Memory B cell (primary cell): Measurements from ENCODE around the gene KMT2A.

ENCODE experiments used
- ATAC-seq: fragments of 150-1000 bp; cut with Tn5 transposase; 2 replicates; pipeline ENCODE4 v1.10.0; 2021; ENCODE audit warnings: low read depth, mild to moderate bottlenecking, moderate library complexity
- DNase-seq, 2 donors: peaks; one replicate each; pipeline ENCODE4 v3.0.0; 2022; ENCODE audit warnings: low spot score in 2 of 2
- H3K27ac Mint-ChIP-seq: one replicate; pipeline ENCODE4 v1.8.0; 2022; ENCODE audit warnings: mild to moderate bottlenecking, moderate library complexity, mixed read lengths
- H3K27me3 Mint-ChIP-seq: one replicate; pipeline ENCODE4 v1.8.0; 2022; ENCODE audit warnings: mixed read lengths
- H3K36me3 Mint-ChIP-seq: one replicate; pipeline ENCODE4 v1.8.0; 2022; ENCODE audit warnings: mild to moderate bottlenecking, mixed read lengths
- H3K4me1 Mint-ChIP-seq: one replicate; pipeline ENCODE4 v1.8.0; 2022; ENCODE audit warnings: mixed read lengths
- H3K4me3 Mint-ChIP-seq: one replicate; pipeline ENCODE4 v1.8.0; 2022; ENCODE audit warnings: mild to moderate bottlenecking, moderate library complexity, mixed read lengths
- H3K9me3 Mint-ChIP-seq: one replicate; pipeline ENCODE4 v1.8.0; 2022; ENCODE audit warnings: mixed read lengths

Gene KMT2A

GRCh38 chr11:118484405-118484804 is 48.1 kb downstream of the KMT2A start:
- Mint-ChIP-seq H3K4me1 (peaks cover 2% of the 10 kb centered on the region), H3K27me3 (no peaks in the 10 kb centered on the region), H3K9me3 (peaks cover 2% of the 10 kb centered on the region), H3K4me3 (no peak overlapping the region), H3K36me3 (peaks cover 21% of the 10 kb centered on the region), H3K27ac (peak overlapping the region; percentile 78)
- no peak for ATAC-seq
- no peak for DNase-seq

- peaks cover 23% of the 10 kb centered on the region for H3K36me3 Mint-ChIP-seq
- no peaks in the 10 kb centered on the region for H3K27me3 Mint-ChIP-seq
- peaks cover 2% of the 10 kb centered on the region for H3K4me1 Mint-ChIP-seq
- no peak for ATAC-seq
- H3K9me3 Mint-ChIP-seq, result peaks cover 2% of the 10 kb centered on the region
- no peak for DNase-seq
- no peak overlapping the region for H3K4me3 Mint-ChIP-seq
- H3K27ac Mint-ChIP-seq, result no peak overlapping the region
Measured at GRCh38 chr11:118485273-118485672, 49.0 kb downstream of the KMT2A start.

- Mint-ChIP-seq H3K9me3 (no peaks in the 10 kb centered on the region), H3K4me3 (no peak overlapping the region), H3K36me3 (peaks cover 22% of the 10 kb centered on the region), H3K27me3 (no peaks in the 10 kb centered on the region), H3K27ac (no peak overlapping the region), H3K4me1 (peaks cover 2% of the 10 kb centered on the region)
- DNase-seq (peak; percentile 76 to 77), ATAC-seq (peak; percentile 64)
Measured at GRCh38 chr11:118488480-118489109, 52.3 kb downstream of the KMT2A start.

DNA sequence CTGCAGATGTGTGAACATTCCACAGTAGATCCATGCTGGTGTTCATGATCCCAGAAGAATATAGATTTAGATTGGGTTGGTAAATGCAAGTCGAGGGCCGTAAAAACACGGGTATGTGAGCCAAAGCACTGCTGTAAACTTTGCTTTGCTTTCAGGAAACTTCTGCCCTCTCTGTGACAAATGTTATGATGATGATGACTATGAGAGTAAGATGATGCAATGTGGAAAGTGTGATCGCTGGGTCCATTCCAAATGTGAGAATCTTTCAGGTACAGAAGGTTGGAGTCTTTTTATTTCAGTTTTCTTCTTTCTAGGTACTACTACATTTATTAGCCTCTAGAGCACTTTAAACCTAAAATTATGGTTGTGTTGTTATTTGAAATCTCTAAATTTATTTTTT is 54.7 kb downstream of the KMT2A start:
- Mint-ChIP-seq H3K36me3 (peaks cover 24% of the 10 kb centered on the region), H3K9me3 (no peaks in the 10 kb centered on the region), H3K27ac (no peak overlapping the region), H3K27me3 (no peaks in the 10 kb centered on the region), H3K4me1 (peaks cover 2% of the 10 kb centered on the region), H3K4me3 (no peak overlapping the region)
- no peak for DNase-seq
- no peak for ATAC-seq

DNA sequence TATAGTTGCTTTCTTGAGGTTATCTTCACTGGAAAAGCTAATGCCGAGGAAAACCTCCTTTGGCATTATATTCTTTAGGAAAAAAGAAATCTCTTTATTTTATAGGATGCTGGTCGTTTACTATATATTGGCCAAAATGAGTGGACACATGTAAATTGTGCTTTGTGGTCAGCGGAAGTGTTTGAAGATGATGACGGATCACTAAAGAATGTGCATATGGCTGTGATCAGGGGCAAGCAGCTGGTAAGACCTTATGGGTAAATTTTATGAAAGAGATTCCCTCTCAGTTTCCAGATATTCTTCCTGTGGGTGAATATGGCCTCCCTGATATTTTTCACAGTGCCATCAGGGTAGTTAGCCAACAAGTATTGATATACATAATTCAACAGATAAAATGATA is 61.5 kb downstream of the KMT2A start:
- Mint-ChIP-seq H3K4me1 (no peaks in the 10 kb centered on the region), H3K9me3 (no peaks in the 10 kb centered on the region), H3K27me3 (no peaks in the 10 kb centered on the region), H3K36me3 (peaks cover 43% of the 10 kb centered on the region), H3K4me3 (no peak overlapping the region), H3K27ac (no peak overlapping the region)
- ATAC-seq, result no peak
- no peak for DNase-seq

DNA sequence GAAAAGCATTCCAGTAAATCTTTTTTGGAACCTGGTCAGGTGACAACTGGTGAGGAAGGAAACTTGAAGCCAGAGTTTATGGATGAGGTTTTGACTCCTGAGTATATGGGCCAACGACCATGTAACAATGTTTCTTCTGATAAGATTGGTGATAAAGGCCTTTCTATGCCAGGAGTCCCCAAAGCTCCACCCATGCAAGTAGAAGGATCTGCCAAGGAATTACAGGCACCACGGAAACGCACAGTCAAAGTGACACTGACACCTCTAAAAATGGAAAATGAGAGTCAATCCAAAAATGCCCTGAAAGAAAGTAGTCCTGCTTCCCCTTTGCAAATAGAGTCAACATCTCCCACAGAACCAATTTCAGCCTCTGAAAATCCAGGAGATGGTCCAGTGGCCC is 66.9 kb downstream of the KMT2A start:
- ATAC-seq, result no peak
- Mint-ChIP-seq H3K36me3 (peaks cover 51% of the 10 kb centered on the region), H3K4me1 (no peaks in the 10 kb centered on the region), H3K27me3 (no peaks in the 10 kb centered on the region), H3K27ac (no peak overlapping the region), H3K4me3 (no peak overlapping the region), H3K9me3 (no peaks in the 10 kb centered on the region)
- no peak for DNase-seq

- H3K4me3 Mint-ChIP-seq, result no peak overlapping the region
- H3K4me1 Mint-ChIP-seq, result no peaks in the 10 kb centered on the region
- ATAC-seq (no peak), DNase-seq (no peak)
- H3K9me3 Mint-ChIP-seq, result no peaks in the 10 kb centered on the region
- peaks cover 37% of the 10 kb centered on the region for H3K36me3 Mint-ChIP-seq
- H3K27ac Mint-ChIP-seq, result peak overlapping the region; percentile 9
- no peaks in the 10 kb centered on the region for H3K27me3 Mint-ChIP-seq
Measured at GRCh38 chr11:118511601-118512000, 75.3 kb downstream of the KMT2A start.

GRCh38 chr11:118514103-118514502 is 77.8 kb downstream of the KMT2A start:
- ATAC-seq, result no peak
- no peaks in the 10 kb centered on the region for H3K4me1 Mint-ChIP-seq

GRCh38 chr11:118519549-118519948 is 83.3 kb downstream of the KMT2A start:
- H3K4me3 Mint-ChIP-seq, result no peak overlapping the region
- no peak for ATAC-seq
- no peak for DNase-seq
- H3K27ac Mint-ChIP-seq, result no peak overlapping the region
- no peaks in the 10 kb centered on the region for H3K27me3 Mint-ChIP-seq
- H3K36me3 Mint-ChIP-seq, result peaks cover 29% of the 10 kb centered on the region
- no peaks in the 10 kb centered on the region for H3K9me3 Mint-ChIP-seq
- peaks cover 5% of the 10 kb centered on the region for H3K4me1 Mint-ChIP-seq

More at GRCh38 chr11:118514103-118514502, 77.8 kb downstream of the KMT2A start:
- no peaks in the 10 kb centered on the region for H3K27me3 Mint-ChIP-seq
- peaks cover 38% of the 10 kb centered on the region for H3K36me3 Mint-ChIP-seq
- H3K9me3 Mint-ChIP-seq, result no peaks in the 10 kb centered on the region
- no peak overlapping the region for H3K4me3 Mint-ChIP-seq
- DNase-seq, result no peak
- H3K27ac Mint-ChIP-seq, result peak overlapping the region; percentile 63

- Mint-ChIP-seq H3K27me3 (no peaks in the 10 kb centered on the region), H3K27ac (peak overlapping the region; percentile 14), H3K36me3 (peaks cover 18% of the 10 kb centered on the region), H3K4me1 (peaks cover 7% of the 10 kb centered on the region), H3K9me3 (no peaks in the 10 kb centered on the region), H3K4me3 (no peak overlapping the region)
- ATAC-seq, result peak; percentile 50
- no peak for DNase-seq
Measured at GRCh38 chr11:118521892-118522311, 85.6 kb downstream of the KMT2A start.

DNA sequence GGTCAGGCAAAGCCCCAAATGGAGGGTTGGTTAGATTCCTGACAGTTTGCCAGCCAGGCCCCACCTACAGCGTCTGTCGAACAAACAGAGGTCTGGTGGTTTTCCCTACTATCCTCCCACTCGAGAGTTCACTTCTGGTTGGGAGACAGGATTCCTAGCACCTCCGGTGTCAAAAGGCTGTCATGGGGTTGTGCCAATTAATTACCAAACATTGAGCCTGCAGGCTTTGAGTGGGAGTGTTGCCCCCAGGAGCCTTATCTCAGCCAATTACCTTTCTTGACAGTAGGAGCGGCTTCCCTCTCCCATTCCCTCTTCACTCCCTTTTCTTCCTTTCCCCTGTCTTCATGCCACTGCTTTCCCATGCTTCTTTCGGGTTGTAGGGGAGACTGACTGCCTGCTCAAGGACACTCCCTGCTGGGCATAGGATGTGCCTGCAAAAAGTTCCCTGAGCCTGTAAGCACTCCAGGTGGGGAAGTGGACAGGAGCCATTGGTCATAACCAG is 86.3 kb downstream of the KMT2A start:
- peaks cover 18% of the 10 kb centered on the region for H3K36me3 Mint-ChIP-seq
- no peak for DNase-seq
- no peak overlapping the region for H3K4me3 Mint-ChIP-seq
- H3K9me3 Mint-ChIP-seq, result no peaks in the 10 kb centered on the region
- H3K27me3 Mint-ChIP-seq, result no peaks in the 10 kb centered on the region
- no peak for ATAC-seq
- peak overlapping the region; percentile 14 for H3K27ac Mint-ChIP-seq
- peaks cover 12% of the 10 kb centered on the region for H3K4me1 Mint-ChIP-seq

- peak overlapping the region; percentile 15 for H3K27ac Mint-ChIP-seq
- H3K9me3 Mint-ChIP-seq, result no peaks in the 10 kb centered on the region
- DNase-seq (no peak), ATAC-seq (no peak)
- no peaks in the 10 kb centered on the region for H3K27me3 Mint-ChIP-seq
- peaks cover 18% of the 10 kb centered on the region for H3K36me3 Mint-ChIP-seq
- no peak overlapping the region for H3K4me3 Mint-ChIP-seq
- H3K4me1 Mint-ChIP-seq, result peaks cover 18% of the 10 kb centered on the region
Measured at GRCh38 chr11:118524356-118524755, 88.1 kb downstream of the KMT2A start.

DNA sequence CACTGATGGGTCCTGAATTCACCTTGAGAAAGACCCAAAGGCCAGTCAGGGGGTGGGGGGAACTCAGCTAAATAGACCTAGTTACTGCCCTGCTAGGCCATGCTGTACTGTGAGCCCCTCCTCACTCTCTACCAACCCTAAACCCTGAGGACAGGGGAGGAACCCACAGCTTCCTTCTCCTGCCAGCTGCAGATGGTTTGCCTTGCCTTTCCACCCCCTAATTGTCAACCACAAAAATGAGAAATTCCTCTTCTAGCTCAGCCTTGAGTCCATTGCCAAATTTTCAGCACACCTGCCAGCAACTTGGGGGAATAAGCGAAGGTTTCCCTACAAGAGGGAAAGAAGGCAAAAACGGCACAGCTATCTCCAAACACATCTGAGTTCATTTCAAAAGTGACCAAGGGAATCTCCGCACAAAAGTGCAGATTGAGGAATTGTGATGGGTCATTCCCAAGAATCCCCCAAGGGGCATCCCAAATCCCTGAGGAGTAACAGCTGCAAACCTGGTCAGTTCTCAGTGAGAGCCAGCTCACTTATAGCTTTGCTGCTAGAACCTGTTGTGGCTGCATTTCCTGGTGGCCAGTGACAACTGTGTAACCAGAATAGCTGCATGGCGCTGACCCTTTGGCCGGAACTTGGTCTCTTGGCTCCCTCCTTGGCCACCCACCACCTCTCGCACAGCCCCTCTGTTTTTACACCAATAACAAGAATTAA is 88.6 kb downstream of the KMT2A start:
- Mint-ChIP-seq H3K36me3 (peaks cover 14% of the 10 kb centered on the region), H3K27me3 (no peaks in the 10 kb centered on the region), H3K9me3 (no peaks in the 10 kb centered on the region), H3K4me3 (no peak overlapping the region), H3K27ac (peak overlapping the region; percentile 15), H3K4me1 (peaks cover 20% of the 10 kb centered on the region)
- ATAC-seq, result no peak
- no peak for DNase-seq

DNA sequence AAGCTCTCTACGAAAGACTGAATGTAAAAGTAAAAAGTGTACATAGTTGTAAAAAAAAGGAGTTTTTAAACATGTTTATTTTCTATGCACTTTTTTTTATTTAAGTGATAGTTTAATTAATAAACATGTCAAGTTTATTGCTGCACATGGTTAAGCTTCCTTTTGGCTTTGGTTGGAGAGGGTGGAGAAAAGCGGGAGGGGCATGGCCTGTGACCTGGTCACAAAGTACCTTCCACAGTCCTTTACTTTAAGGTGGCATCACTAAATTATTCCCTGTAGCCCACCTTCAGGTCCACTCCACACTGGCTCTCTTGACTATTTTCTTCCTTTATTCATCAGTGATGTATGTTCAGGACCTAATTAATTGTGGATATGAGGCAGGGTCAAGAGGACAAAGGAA is 90.4 kb downstream of the KMT2A start:
- H3K9me3 Mint-ChIP-seq, result no peaks in the 10 kb centered on the region
- H3K4me3 Mint-ChIP-seq, result no peak overlapping the region
- DNase-seq (no peak), ATAC-seq (no peak)
- peaks cover 10% of the 10 kb centered on the region for H3K36me3 Mint-ChIP-seq
- no peaks in the 10 kb centered on the region for H3K27me3 Mint-ChIP-seq
- H3K4me1 Mint-ChIP-seq, result peaks cover 26% of the 10 kb centered on the region
- peak overlapping the region; percentile 38 for H3K27ac Mint-ChIP-seq
